DND-41 (cell line): ENCODE data around the gene HELZ.

Experiments used
- CTCF ChIP-seq: IDR thresholded peaks from 2 replicates; pipeline ENCODE4 v1.5.1; 2012; ENCODE audit warnings: borderline replicate concordance, low read length, moderate library complexity, mild to moderate bottlenecking; ENCODE audit not compliant: poor library complexity, severe bottlenecking; ENCODE audit errors: extremely low read depth
- EZH2 ChIP-seq: IDR thresholded peaks from 3 replicates; pipeline ENCODE4 v1.6.1; 2012; ENCODE audit warnings: borderline replicate concordance, low read depth, mild to moderate bottlenecking, moderate library complexity, low read length, inconsistent platforms; ENCODE audit not compliant: severe bottlenecking

- TF ChIP-seq CTCF (no peak), EZH2 (no peak)
These were observed 193.8 kb downstream of the HELZ start for GRCh38 chr17:67051155-67051538.
